HFF-Myc (cell line): ENCODE measurements around the gene OR7G2.

ENCODE experiments used
- DNase-seq: peaks from one replicate; pipeline ENCODE4 v3.0.0-alpha.2; 2011; ENCODE audit warnings: low read depth; ENCODE audit errors: extremely low read depth
- H3K4me3 ChIP-seq: replicated peaks from 2 replicates; pipeline ENCODE4 v1.5.1; 2011; ENCODE audit warnings: low read depth, mild to moderate bottlenecking, control low read depth, low read length
- CTCF ChIP-seq: IDR thresholded peaks from 2 replicates; pipeline ENCODE4 v1.5.1; 2012; ENCODE audit warnings: mild to moderate bottlenecking, low read depth, low read length, control low read depth; ENCODE audit errors: missing control alignments

Gene OR7G2

DNA sequence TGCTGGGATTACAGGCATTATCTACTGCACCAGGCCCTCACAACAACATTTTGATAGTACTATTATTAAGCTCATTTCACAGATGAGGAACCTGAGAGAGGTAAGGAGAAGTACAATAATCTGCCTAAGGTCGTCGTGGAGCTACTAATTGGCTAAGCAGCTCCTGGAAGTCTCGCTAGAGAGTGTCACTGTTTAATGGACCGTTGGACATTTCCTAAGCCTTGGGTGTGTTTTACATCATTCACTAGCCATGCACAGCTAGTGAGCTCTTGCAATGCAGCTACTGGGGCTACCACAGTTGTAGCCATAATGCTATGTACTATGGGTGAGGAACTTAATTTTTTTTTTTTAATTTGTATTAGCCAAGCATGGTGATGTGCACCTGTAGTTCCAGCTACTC lies 54.4 kb downstream of the OR7G2 start:
- H3K4me3 ChIP-seq = no peak overlapping the region
- TF ChIP-seq CTCF = no peak
- DNase-seq = no peak
